ENCODE results near the gene TCF12.

GRCh38 chr15:57278439-57278838 is 360.0 kb downstream of the TCF12 start:
- TF ChIP-seq CTCF (IDR thresholded peaks at IDR 0.05), result no peak
- no peak for TF ChIP-seq SIN3A (IDR thresholded peaks at IDR 0.05; ENCODE audit: borderline replicate concordance, insufficient read depth, low read depth, low read length)
- TF ChIP-seq REST (IDR thresholded peaks at IDR 0.05; ENCODE audit: insufficient read depth in 1 of 2, low read depth in 2 of 2, low read length in 1 of 2), result no peak
- no peak for TF ChIP-seq POLR2AphosphoS5 (IDR thresholded peaks at IDR 0.05; ENCODE audit: low read depth, low read length)
- no peak for TF ChIP-seq TCF7L2 (IDR thresholded peaks at IDR 0.05; ENCODE audit: low read depth, low read length)
